Measurements from ENCODE around the gene FRMD5.

FRMD5 gene

DNA sequence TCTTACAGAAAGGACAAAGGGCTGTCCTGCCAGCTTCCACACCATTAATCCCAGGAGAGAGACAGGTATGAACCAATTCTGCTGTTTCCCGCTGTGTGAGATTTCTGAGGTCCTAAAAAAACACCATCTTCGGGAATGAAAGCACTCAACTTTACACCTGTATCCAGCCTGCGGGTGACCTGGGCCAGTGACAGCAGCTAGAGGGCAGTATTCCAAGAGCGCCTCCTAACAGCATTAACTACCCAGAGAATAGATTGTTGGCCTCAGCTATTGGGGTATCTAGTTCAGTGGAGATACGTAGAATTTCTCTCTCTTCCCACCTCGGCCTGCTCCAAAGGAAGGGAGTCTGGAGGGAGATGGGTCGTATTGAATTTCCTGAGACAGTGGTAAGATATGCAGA lies 313.1 kb downstream of the FRMD5 start:
- Histone ChIP-seq H3K9me3 (replicated peaks; ENCODE audit: low read length) (no peaks in the 10 kb centered on the region), H3K4me3 (ENCODE audit: low read length) (no peak overlapping the region), H3K36me3 (ENCODE audit: insufficient read depth, low read length) (peaks cover 5% of the 10 kb centered on the region), H3K9ac (ENCODE audit: low read depth, low read length) (no peak overlapping the region), H3K4me1 (ENCODE audit: control insufficient read depth, insufficient read depth, low read length) (no peaks in the 10 kb centered on the region), H3K27me3 (ENCODE audit: control insufficient read depth, insufficient read depth, low read length) (no peaks in the 10 kb centered on the region), H3K4me2 (ENCODE audit: low read length) (no peak overlapping the region)

DNA sequence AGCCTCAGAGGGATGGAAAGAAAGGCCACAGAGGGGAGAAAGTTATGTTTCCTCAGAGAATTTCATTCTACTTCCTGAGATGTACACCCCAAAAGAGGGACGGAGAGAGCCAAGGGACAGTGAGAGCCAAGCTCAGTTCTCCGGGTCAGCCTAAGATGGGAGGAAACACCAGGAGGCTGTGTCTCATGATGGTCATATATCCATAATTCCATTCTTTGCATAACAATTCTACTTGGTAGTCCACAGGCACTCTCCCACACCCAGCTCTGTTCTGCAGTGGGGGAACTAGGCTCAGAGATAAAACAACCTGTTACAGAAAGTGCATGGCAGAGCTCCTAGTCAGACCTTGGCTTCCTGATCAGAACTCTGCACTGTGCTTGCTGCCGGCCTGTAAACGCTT lies 313.8 kb downstream of the FRMD5 start:
- Histone ChIP-seq H3K27me3 (ENCODE audit: control insufficient read depth, insufficient read depth, low read length) (no peaks in the 10 kb centered on the region), H3K4me1 (ENCODE audit: control insufficient read depth, insufficient read depth, low read length) (no peaks in the 10 kb centered on the region), H3K9ac (ENCODE audit: low read depth, low read length) (no peak overlapping the region), H3K4me2 (ENCODE audit: low read length) (no peak overlapping the region), H3K36me3 (ENCODE audit: insufficient read depth, low read length) (peaks cover 5% of the 10 kb centered on the region), H3K9me3 (replicated peaks; ENCODE audit: low read length) (no peaks in the 10 kb centered on the region), H3K4me3 (ENCODE audit: low read length) (no peak overlapping the region)

DNA sequence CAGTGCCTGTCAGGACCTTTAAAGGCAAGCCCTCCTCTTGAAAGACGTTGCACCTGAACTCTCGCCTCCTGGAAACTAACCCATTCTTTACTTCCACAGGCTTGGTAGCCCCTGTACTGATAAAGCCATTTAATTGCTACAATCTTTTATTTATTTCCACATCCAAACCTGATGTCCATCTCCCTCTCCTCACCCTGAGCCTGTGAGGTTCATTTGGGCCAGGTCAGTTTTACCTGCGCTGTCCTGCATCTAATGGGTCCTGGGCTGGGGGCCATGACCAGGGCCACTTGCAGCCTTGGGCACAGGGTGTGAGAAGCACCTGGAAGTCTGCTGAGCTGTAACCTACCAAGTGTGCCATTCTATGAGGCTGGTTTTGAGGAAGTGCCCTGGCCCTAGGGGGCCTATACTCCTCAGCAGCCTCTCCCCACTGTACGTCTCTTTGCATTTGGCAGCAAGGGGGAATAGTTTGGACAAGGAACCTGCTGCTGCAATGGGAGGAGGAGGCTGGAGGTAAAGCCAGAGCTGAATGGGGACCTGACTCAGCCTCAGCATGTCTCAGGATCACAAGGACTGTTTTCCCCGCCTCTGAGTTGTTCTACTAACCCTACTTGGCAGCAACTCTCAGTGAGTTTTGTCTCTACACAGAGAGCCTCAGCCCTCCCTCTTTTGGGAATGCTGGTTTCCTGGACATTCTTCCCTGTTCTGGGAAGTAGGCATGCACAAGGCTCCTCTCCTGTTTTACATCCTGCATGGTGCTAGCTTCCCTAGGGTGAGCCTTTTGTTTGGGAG lies 314.5 kb downstream of the FRMD5 start:
- Histone ChIP-seq H3K9ac (ENCODE audit: low read depth, low read length) (no peak overlapping the region), H3K36me3 (ENCODE audit: insufficient read depth, low read length) (peaks cover 5% of the 10 kb centered on the region), H3K9me3 (replicated peaks; ENCODE audit: low read length) (no peaks in the 10 kb centered on the region)

DNA sequence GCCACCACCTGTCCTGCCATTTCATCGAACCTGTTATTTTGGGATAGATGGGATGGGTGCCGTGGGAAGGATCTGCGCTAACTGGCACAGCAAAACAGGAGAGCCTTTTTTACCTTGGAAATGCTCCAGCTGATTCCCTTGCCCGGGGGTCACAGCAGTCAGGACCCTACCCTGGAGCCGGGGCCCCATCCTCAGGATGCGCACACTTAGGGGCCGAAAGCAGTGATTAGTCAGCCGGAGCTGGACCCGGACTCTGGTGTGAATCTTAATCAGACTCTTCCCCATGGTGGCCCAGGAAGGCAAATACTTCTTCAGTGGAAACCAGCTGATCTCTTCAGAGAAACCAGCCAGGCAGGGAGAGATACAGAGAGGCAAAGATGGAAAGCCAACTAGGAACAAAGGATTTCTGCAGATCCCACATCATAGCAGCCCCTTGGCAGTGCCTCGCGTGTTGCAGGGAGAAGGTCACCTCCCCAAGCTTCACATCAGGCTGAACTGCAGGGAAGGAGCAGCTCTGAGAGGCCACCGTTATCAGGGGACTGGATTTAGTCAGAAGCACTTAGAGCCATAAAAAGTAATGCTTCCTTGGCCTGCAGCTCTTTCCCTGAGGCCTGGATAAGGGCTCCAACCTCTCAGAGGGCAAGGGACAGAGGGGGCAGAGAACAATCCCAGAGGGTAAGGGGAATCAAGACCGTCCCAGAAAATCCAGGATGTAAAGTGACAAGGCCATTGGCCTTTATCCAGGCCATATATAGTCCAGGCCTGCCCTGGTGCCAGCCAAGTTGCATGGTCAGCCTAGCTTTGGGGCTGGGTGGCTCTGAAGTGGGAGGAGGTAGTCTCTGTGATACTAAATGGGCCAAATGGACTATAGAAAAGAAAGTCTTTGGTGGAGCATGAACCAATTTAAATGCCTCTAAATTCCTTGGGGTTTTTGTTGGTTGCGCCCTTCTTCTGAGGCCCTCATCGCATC lies 315.4 kb downstream of the FRMD5 start:
- no peaks in the 10 kb centered on the region for H3K27me3 ChIP-seq (ENCODE audit: control insufficient read depth, insufficient read depth, low read length)
- H3K4me1 ChIP-seq (ENCODE audit: control insufficient read depth, insufficient read depth, low read length) = no peaks in the 10 kb centered on the region
- H3K36me3 ChIP-seq (ENCODE audit: insufficient read depth, low read length) = peaks cover 5% of the 10 kb centered on the region
- no peaks in the 10 kb centered on the region for H3K9me3 ChIP-seq (replicated peaks; ENCODE audit: low read length)
- H3K9ac ChIP-seq (ENCODE audit: low read depth, low read length) = no peak overlapping the region
- no peak overlapping the region for H3K4me3 ChIP-seq (ENCODE audit: low read length)
- no peak overlapping the region for H3K4me2 ChIP-seq (ENCODE audit: low read length)

More for the DNA sequence above, 314.5 kb downstream of the FRMD5 start:
- H3K4me3 ChIP-seq (ENCODE audit: low read length) = no peak overlapping the region
- H3K4me2 ChIP-seq (ENCODE audit: low read length) = no peak overlapping the region
- H3K4me1 ChIP-seq (ENCODE audit: control insufficient read depth, insufficient read depth, low read length) = no peaks in the 10 kb centered on the region
- no peaks in the 10 kb centered on the region for H3K27me3 ChIP-seq (ENCODE audit: control insufficient read depth, insufficient read depth, low read length)

DNA sequence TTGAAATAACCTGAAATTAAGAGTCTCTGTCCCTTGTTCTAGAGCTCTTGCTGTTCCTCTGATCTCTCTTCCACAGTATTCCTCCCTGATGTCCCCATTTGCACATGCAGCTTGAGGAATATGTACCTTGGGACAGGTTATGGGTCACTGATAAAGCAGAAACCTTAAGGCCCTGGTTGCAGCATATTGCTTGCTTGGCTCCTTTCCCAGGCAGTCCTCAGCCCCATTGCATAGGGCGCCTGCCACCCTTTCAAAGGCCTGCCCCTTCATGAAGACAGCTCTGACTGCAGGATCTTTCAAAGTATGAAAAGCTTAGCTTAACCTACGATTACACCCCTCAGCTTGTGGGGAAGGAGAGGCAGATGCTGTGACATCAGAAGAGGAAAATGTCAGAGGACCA lies 316.6 kb downstream of the FRMD5 start:
- Histone ChIP-seq H3K4me3 (ENCODE audit: low read length) (no peak overlapping the region), H3K4me2 (ENCODE audit: low read length) (no peak overlapping the region), H3K9me3 (replicated peaks; ENCODE audit: low read length) (no peaks in the 10 kb centered on the region), H3K36me3 (ENCODE audit: insufficient read depth, low read length) (peaks cover 3% of the 10 kb centered on the region), H3K9ac (ENCODE audit: low read depth, low read length) (no peak overlapping the region), H3K27me3 (ENCODE audit: control insufficient read depth, insufficient read depth, low read length) (no peaks in the 10 kb centered on the region), H3K4me1 (ENCODE audit: control insufficient read depth, insufficient read depth, low read length) (no peaks in the 10 kb centered on the region)

DNA sequence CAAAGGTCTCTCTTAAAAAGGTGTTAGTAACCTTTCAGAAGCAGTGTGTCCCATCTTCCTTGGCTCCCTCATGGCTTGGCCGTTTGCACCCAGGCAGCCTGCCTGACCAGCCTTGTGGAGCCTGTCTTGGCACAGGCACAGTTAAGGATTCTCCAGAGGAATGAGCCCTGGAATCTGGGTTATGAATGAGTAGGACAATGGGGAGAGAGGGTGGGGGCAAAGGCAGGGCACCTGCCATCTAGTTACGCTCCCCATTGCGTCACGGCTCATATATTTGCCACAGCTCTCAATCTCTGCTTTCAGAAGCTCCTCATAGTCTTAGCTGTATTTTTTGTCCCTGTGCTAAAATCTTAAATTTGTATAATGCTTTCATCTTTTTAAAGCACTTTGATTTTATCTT lies 317.7 kb downstream of the FRMD5 start:
- Histone ChIP-seq H3K9ac (ENCODE audit: low read depth, low read length) (no peak overlapping the region), H3K9me3 (replicated peaks; ENCODE audit: low read length) (no peaks in the 10 kb centered on the region), H3K4me1 (ENCODE audit: control insufficient read depth, insufficient read depth, low read length) (no peaks in the 10 kb centered on the region), H3K4me2 (ENCODE audit: low read length) (no peak overlapping the region), H3K27me3 (ENCODE audit: control insufficient read depth, insufficient read depth, low read length) (no peaks in the 10 kb centered on the region), H3K4me3 (ENCODE audit: low read length) (no peak overlapping the region), H3K36me3 (ENCODE audit: insufficient read depth, low read length) (no peaks in the 10 kb centered on the region)

DNA sequence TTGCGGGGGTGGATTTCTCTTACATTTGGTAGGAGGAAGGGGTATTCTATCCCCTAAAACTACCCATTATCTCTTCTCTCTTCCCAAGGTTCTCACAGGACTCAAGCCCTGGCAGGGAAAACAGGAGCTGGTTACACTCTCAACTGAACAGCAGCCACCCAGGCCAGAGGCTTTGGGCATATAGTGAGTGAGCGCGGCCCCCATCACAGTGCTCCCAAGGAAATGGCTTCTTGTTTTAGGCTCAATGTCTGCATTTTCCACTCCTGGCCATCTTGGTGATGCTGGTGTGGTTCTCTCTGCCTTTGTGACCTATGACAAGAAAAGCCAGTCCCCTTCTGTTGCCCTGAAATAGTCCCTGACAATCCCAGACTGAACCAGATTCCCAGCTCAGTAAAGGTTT lies 318.2 kb downstream of the FRMD5 start:
- H3K4me3 ChIP-seq (ENCODE audit: low read length) = no peak overlapping the region
- H3K36me3 ChIP-seq (ENCODE audit: insufficient read depth, low read length) = no peaks in the 10 kb centered on the region
- H3K4me2 ChIP-seq (ENCODE audit: low read length) = no peak overlapping the region
- H3K4me1 ChIP-seq (ENCODE audit: control insufficient read depth, insufficient read depth, low read length) = no peaks in the 10 kb centered on the region
- no peak overlapping the region for H3K9ac ChIP-seq (ENCODE audit: low read depth, low read length)
- H3K9me3 ChIP-seq (replicated peaks; ENCODE audit: low read length) = no peaks in the 10 kb centered on the region
- H3K27me3 ChIP-seq (ENCODE audit: control insufficient read depth, insufficient read depth, low read length) = no peaks in the 10 kb centered on the region

DNA sequence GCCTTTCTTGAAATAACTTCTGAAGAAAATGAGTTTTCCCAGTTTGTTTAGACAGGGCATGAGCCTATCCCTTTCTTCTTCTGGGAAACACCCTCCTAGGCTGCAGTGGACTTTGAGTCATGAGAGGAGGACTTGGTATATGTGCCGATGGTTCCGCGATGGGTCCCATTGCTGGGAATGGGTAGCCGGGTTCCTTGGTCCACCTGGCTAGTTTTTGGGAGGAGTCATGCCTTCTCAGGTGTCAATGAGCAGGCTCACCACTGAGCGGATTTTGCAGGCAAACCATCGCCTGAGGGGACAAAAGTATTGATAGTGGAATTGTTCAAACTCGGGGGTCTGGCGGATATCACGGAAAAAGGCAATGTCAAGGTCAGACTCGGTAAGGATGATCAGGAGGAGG lies 321.4 kb downstream of the FRMD5 start:
- Histone ChIP-seq H3K4me2 (ENCODE audit: low read length) (no peak overlapping the region), H3K36me3 (ENCODE audit: insufficient read depth, low read length) (no peaks in the 10 kb centered on the region), H3K4me1 (ENCODE audit: control insufficient read depth, insufficient read depth, low read length) (no peaks in the 10 kb centered on the region), H3K9ac (ENCODE audit: low read depth, low read length) (no peak overlapping the region), H3K9me3 (replicated peaks; ENCODE audit: low read length) (no peaks in the 10 kb centered on the region), H3K4me3 (ENCODE audit: low read length) (no peak overlapping the region), H3K27me3 (ENCODE audit: control insufficient read depth, insufficient read depth, low read length) (no peaks in the 10 kb centered on the region)

DNA sequence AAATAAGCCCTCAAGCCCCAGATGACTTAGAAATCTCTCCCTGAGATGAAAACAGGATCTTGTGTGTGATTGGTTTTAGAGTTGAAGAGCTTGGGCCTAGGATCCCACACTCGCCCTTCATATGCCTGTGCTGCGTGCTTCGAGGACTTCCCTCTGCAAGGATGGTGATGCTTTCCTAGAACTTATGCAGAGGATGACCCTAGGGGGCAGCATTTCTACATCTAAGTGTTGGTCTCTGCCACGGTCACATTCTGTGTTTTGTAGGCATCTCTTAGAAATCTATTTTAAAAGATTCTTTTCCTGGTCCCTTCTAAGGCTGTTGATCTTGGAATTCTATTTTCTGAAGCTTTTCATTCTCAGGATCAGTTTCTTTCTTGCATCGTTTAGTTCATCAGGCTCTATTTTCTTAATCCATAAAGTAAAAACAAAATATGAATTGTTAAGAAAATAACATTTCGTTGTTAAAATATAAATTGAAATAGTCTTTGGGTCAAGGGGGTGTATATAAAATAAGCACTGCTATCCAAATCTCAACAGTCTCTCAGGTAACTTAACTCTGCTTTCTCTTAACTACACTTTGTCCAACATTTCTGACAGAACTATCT lies 322.6 kb downstream of the FRMD5 start:
- Histone ChIP-seq H3K4me3 (ENCODE audit: low read length) (no peak overlapping the region), H3K27me3 (ENCODE audit: control insufficient read depth, insufficient read depth, low read length) (no peaks in the 10 kb centered on the region), H3K9ac (ENCODE audit: low read depth, low read length) (no peak overlapping the region), H3K36me3 (ENCODE audit: insufficient read depth, low read length) (no peaks in the 10 kb centered on the region), H3K4me2 (ENCODE audit: low read length) (no peak overlapping the region), H3K4me1 (ENCODE audit: control insufficient read depth, insufficient read depth, low read length) (no peaks in the 10 kb centered on the region), H3K9me3 (replicated peaks; ENCODE audit: low read length) (no peaks in the 10 kb centered on the region)

DNA sequence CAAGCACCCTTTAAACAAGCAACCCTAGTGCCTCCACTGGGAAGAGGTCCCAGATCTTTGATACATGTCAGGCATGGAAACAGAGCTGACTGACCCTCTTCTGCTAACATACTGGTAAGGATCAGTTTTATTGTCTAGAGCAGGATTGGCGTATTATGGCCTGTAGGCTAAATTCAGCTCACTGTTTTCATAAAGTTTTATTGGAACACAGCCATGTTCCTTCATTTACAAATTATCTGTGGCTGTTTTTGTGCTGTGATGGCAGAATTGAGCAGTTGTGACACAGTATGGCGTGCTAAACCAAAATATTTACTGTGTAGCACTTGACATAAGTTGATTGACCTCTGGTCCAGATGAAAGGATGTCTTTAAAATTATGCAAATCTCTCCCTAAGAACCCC lies 323.2 kb downstream of the FRMD5 start:
- no peaks in the 10 kb centered on the region for H3K36me3 ChIP-seq (ENCODE audit: insufficient read depth, low read length)
- H3K4me3 ChIP-seq (ENCODE audit: low read length) = no peak overlapping the region
- no peak overlapping the region for H3K9ac ChIP-seq (ENCODE audit: low read depth, low read length)
- no peaks in the 10 kb centered on the region for H3K27me3 ChIP-seq (ENCODE audit: control insufficient read depth, insufficient read depth, low read length)
- H3K4me2 ChIP-seq (ENCODE audit: low read length) = no peak overlapping the region
- H3K4me1 ChIP-seq (ENCODE audit: control insufficient read depth, insufficient read depth, low read length) = no peaks in the 10 kb centered on the region
- H3K9me3 ChIP-seq (replicated peaks; ENCODE audit: low read length) = no peaks in the 10 kb centered on the region

DNA sequence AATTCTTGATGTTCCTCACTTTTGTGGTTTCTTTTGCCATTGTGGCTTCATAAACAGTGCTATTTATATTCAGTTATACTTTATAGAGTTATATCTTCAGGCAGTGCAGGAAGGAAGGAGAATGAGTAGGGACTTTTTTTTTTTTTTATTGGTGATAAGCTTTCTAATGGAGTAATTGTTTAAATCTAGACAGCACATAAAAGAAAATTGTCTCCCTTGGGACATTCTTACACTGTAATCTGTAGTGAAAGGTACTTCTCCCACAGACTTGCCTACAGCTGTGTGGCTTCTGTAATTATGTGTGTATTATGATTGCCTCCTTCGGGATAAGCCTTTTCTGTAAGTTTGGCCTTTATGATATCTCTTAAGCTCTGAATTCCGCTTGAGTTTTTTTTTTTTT lies 326.7 kb downstream of the FRMD5 start:
- Histone ChIP-seq H3K36me3 (ENCODE audit: insufficient read depth, low read length) (peaks cover 4% of the 10 kb centered on the region), H3K4me3 (ENCODE audit: low read length) (no peak overlapping the region), H3K4me2 (ENCODE audit: low read length) (no peak overlapping the region), H3K9me3 (replicated peaks; ENCODE audit: low read length) (no peaks in the 10 kb centered on the region), H3K9ac (ENCODE audit: low read depth, low read length) (no peak overlapping the region), H3K27me3 (ENCODE audit: control insufficient read depth, insufficient read depth, low read length) (no peaks in the 10 kb centered on the region), H3K4me1 (ENCODE audit: control insufficient read depth, insufficient read depth, low read length) (no peaks in the 10 kb centered on the region)

Measured in skeletal muscle satellite cell (primary cell).